Stimulated activated naive B cell treated with anti-CD40 and anti-IgM and Interleukin-4, amounts not matched to agents 10 μg/mL and 1 μg/mL and 100 μg/mL, for 72 hours (primary cell): ENCODE measurements around the gene LSM7.

ENCODE experiments used
- ATAC-seq, 2 donors: fragments of 150-1000 bp; cut with Tn5 transposase; replicated peaks; 2 replicates each; pipeline ENCODE4 v1.10.0; 2021; ENCODE audit warnings: moderate library complexity in 1 of 2
- DNase-seq: peaks from one replicate; pipeline ENCODE4 v3.0.0; 2021
- H3K27ac Mint-ChIP-seq: one replicate; pipeline ENCODE4 v1.8.0; 2022; ENCODE audit warnings: mild to moderate bottlenecking, mixed read lengths
- H3K27me3 Mint-ChIP-seq, 2 donors: one replicate each; pipeline ENCODE4 v1.8.0; 2022; ENCODE audit warnings: mixed read lengths in 2 of 2
- H3K36me3 Mint-ChIP-seq, 2 donors: one replicate each; pipeline ENCODE4 v1.8.0; 2022; ENCODE audit warnings: mixed read lengths in 2 of 2, mild to moderate bottlenecking in 1 of 2
- H3K4me1 Mint-ChIP-seq, 2 donors: one replicate each; pipeline ENCODE4 v1.8.0; 2022; ENCODE audit warnings: mixed read lengths in 2 of 2, mild to moderate bottlenecking in 1 of 2
- H3K4me3 Mint-ChIP-seq, 2 donors: one replicate each; pipeline ENCODE4 v1.8.0; 2022; ENCODE audit warnings: mild to moderate bottlenecking in 2 of 2, mixed read lengths in 2 of 2, moderate library complexity in 1 of 2
- H3K9me3 Mint-ChIP-seq, 2 donors: one replicate each; pipeline ENCODE4 v1.8.0; 2022; ENCODE audit warnings: mixed read lengths in 2 of 2, mild to moderate bottlenecking in 1 of 2

Gene LSM7

GRCh38 chr19:2315121-2315817 lies 13.1 kb downstream of the LSM7 start:
- DNase-seq, result no peak
- peaks cover 34 to 49% of the 10 kb centered on the region in 2 donors for H3K4me1 Mint-ChIP-seq
- H3K9me3 Mint-ChIP-seq, result peaks cover 7 to 9% of the 10 kb centered on the region in 2 donors
- peaks cover 7 to 13% of the 10 kb centered on the region in 2 donors for H3K27me3 Mint-ChIP-seq
- H3K27ac Mint-ChIP-seq, result peak overlapping the region; percentile 68
- no peak for ATAC-seq
- H3K36me3 Mint-ChIP-seq, result peaks cover 0 to 5% of the 10 kb centered on the region in 2 donors
- H3K4me3 Mint-ChIP-seq, result peak overlapping the region; percentile 20 to 30

GRCh38 chr19:2312820-2313501 lies 15.4 kb downstream of the LSM7 start:
- no peak for DNase-seq
- no peak for ATAC-seq
- Mint-ChIP-seq H3K27ac (peak overlapping the region; percentile 37), H3K36me3 (peaks cover 0 to 5% of the 10 kb centered on the region in 2 donors), H3K4me3 (no peak overlapping the region), H3K9me3 (peaks cover 7 to 9% of the 10 kb centered on the region in 2 donors), H3K27me3 (peaks cover 12 to 32% of the 10 kb centered on the region in 2 donors), H3K4me1 (peaks cover 28 to 43% of the 10 kb centered on the region in 2 donors)

GRCh38 chr19:2311093-2311492 lies 17.3 kb downstream of the LSM7 start:
- peaks cover 7 to 9% of the 10 kb centered on the region in 2 donors for H3K9me3 Mint-ChIP-seq
- peaks cover 19 to 45% of the 10 kb centered on the region in 2 donors for H3K27me3 Mint-ChIP-seq
- ATAC-seq, result no peak

GRCh38 chr19:2309734-2310362 lies 18.5 kb downstream of the LSM7 start:
- peaks cover 0 to under 1% of the 10 kb centered on the region in 2 donors for H3K36me3 Mint-ChIP-seq
- peaks cover under 1 to 4% of the 10 kb centered on the region in 2 donors for H3K9me3 Mint-ChIP-seq
- peaks cover 23 to 45% of the 10 kb centered on the region in 2 donors for H3K27me3 Mint-ChIP-seq
- DNase-seq (no peak), ATAC-seq (no peak)
- H3K27ac Mint-ChIP-seq, result no peak overlapping the region
- H3K4me1 Mint-ChIP-seq, result peaks cover 20 to 44% of the 10 kb centered on the region in 2 donors
- H3K4me3 Mint-ChIP-seq, result no peak overlapping the region

More at GRCh38 chr19:2311093-2311492, 17.3 kb downstream of the LSM7 start:
- DNase-seq, result no peak
- no peak overlapping the region for H3K4me3 Mint-ChIP-seq
- peaks cover 0 to 5% of the 10 kb centered on the region in 2 donors for H3K36me3 Mint-ChIP-seq
- peaks cover 25 to 46% of the 10 kb centered on the region in 2 donors for H3K4me1 Mint-ChIP-seq
- no peak overlapping the region for H3K27ac Mint-ChIP-seq

- Mint-ChIP-seq H3K27ac (peak within 1 kb of the TSS; percentile 85), H3K4me3 (peak within 1 kb of the TSS; percentile 76 to 79), H3K27me3 (peaks cover 19 to 42% of the 10 kb centered on the region in 2 donors), H3K9me3 (no peaks in the 10 kb centered on the region), H3K4me1 (peaks cover 21 to 46% of the 10 kb centered on the region in 2 donors), H3K36me3 (peaks cover 0 to 2% of the 10 kb centered on the region in 2 donors)
- peak; percentile 18 to 45 for ATAC-seq
- no peak for DNase-seq
Measured at GRCh38 chr19:2308114-2308556, 20.3 kb downstream of the LSM7 start, which contains the start of gene LINGO3. LINGO3 (minus strand) TSS chr19:2308154; CDS start chr19:2291776, 16,378 bp downstream.

GRCh38 chr19:2307518-2308012 lies 20.8 kb downstream of the LSM7 start:
- Mint-ChIP-seq H3K4me3 (peak overlapping the region; percentile 25 to 51), H3K27ac (no peak overlapping the region), H3K4me1 (peaks cover 22 to 46% of the 10 kb centered on the region in 2 donors), H3K9me3 (no peaks in the 10 kb centered on the region), H3K36me3 (peaks cover 0 to 2% of the 10 kb centered on the region in 2 donors), H3K27me3 (peaks cover 16 to 37% of the 10 kb centered on the region in 2 donors)
- DNase-seq (no peak), ATAC-seq (no peak)

- no peaks in the 10 kb centered on the region for H3K9me3 Mint-ChIP-seq
- no peak overlapping the region for H3K27ac Mint-ChIP-seq
- H3K4me3 Mint-ChIP-seq, result peak overlapping the region in 1 of 2 donors; percentile 53
- ATAC-seq, result no peak
- no peak for DNase-seq
- H3K4me1 Mint-ChIP-seq, result peaks cover 22 to 52% of the 10 kb centered on the region in 2 donors
- peaks cover 16 to 37% of the 10 kb centered on the region in 2 donors for H3K27me3 Mint-ChIP-seq
- peaks cover 0 to 2% of the 10 kb centered on the region in 2 donors for H3K36me3 Mint-ChIP-seq
Measured at GRCh38 chr19:2306971-2307370, 21.4 kb downstream of the LSM7 start.

- peaks cover 24 to 56% of the 10 kb centered on the region in 2 donors for H3K4me1 Mint-ChIP-seq
- peaks cover 0 to 2% of the 10 kb centered on the region in 2 donors for H3K36me3 Mint-ChIP-seq
- H3K27me3 Mint-ChIP-seq, result peaks cover 16 to 37% of the 10 kb centered on the region in 2 donors
- ATAC-seq (no peak), DNase-seq (no peak)
- no peak overlapping the region for H3K27ac Mint-ChIP-seq
- H3K9me3 Mint-ChIP-seq, result peaks cover 0 to 2% of the 10 kb centered on the region in 2 donors
- H3K4me3 Mint-ChIP-seq, result peak overlapping the region; percentile 30 to 32
Measured at GRCh38 chr19:2306281-2306806, 22.0 kb downstream of the LSM7 start.

- H3K27me3 Mint-ChIP-seq, result peaks cover 16 to 35% of the 10 kb centered on the region in 2 donors
- no peak for ATAC-seq
- H3K4me1 Mint-ChIP-seq, result peaks cover 30 to 62% of the 10 kb centered on the region in 2 donors
- no peak overlapping the region for H3K27ac Mint-ChIP-seq
- no peak overlapping the region for H3K4me3 Mint-ChIP-seq
- peaks cover 0 to 2% of the 10 kb centered on the region in 2 donors for H3K9me3 Mint-ChIP-seq
- no peak for DNase-seq
- peaks cover 1 to 2% of the 10 kb centered on the region in 2 donors for H3K36me3 Mint-ChIP-seq
Measured at GRCh38 chr19:2305452-2306280, 22.7 kb downstream of the LSM7 start.

GRCh38 chr19:2303211-2303798 lies 25.1 kb downstream of the LSM7 start:
- ATAC-seq (peak in 1 of 2 donors; percentile 22), DNase-seq (no peak)
- Mint-ChIP-seq H3K27me3 (peaks cover 11 to 15% of the 10 kb centered on the region in 2 donors), H3K9me3 (peaks cover 0 to 2% of the 10 kb centered on the region in 2 donors), H3K27ac (peak overlapping the region; percentile 91), H3K4me1 (peaks cover 29 to 55% of the 10 kb centered on the region in 2 donors), H3K36me3 (peaks cover 2 to 6% of the 10 kb centered on the region in 2 donors), H3K4me3 (peak overlapping the region; percentile 77 to 80)

GRCh38 chr19:2302319-2303210 lies 25.8 kb downstream of the LSM7 start:
- Mint-ChIP-seq H3K36me3 (peaks cover 2 to 6% of the 10 kb centered on the region in 2 donors), H3K4me1 (peaks cover 28 to 54% of the 10 kb centered on the region in 2 donors), H3K27ac (peak overlapping the region; percentile 91), H3K4me3 (peak overlapping the region; percentile 77 to 80), H3K9me3 (peaks cover 0 to 2% of the 10 kb centered on the region in 2 donors), H3K27me3 (peaks cover 11 to 12% of the 10 kb centered on the region in 2 donors)
- DNase-seq, result no peak
- peak; percentile 57 to 61 for ATAC-seq

GRCh38 chr19:2300533-2300932 lies 27.9 kb downstream of the LSM7 start:
- Mint-ChIP-seq H3K9me3 (peaks cover 0 to 2% of the 10 kb centered on the region in 2 donors), H3K27ac (peak overlapping the region; percentile 73), H3K4me1 (peaks cover 20 to 38% of the 10 kb centered on the region in 2 donors), H3K36me3 (peaks cover 2 to 6% of the 10 kb centered on the region in 2 donors), H3K27me3 (no peaks in the 10 kb centered on the region), H3K4me3 (peak overlapping the region in 1 of 2 donors; percentile 50)
- ATAC-seq (no peak), DNase-seq (no peak)
